AG04449 (cell line): Measurements from ENCODE around the gene SERPINE2.

Experiments
- CTCF ChIA-PET: fragments of 350-600 bp; formaldehyde crosslinking; extraction: SDS; loops from one replicate; lab custom pipeline; 2021; ENCODE audit warnings: antibody characterized with exemption; lab: Yijun Ruan, JAX
- POLR2A ChIA-PET: fragments of 400-600, 350-600 bp; formaldehyde crosslinking; extraction: SDS; loops from one replicate; lab custom pipeline; 2020; ENCODE audit warnings: antibody characterized with exemption, inconsistent platforms; lab: Yijun Ruan, JAX
- DNase-seq: peaks from one replicate; pipeline ENCODE4 v3.0.0-alpha.2; 2010; ENCODE audit warnings: low read depth, low spot score
- H3K4me3 ChIP-seq: 2 replicates; pipeline ENCODE4 v1.5.1; 2011; ENCODE audit warnings: low read depth, mild to moderate bottlenecking, control low read depth, low read length
- CTCF ChIP-seq: IDR thresholded peaks from one replicate; pipeline ENCODE4 v1.5.1; 2011; ENCODE audit warnings: mild to moderate bottlenecking, moderate library complexity, low read length, control low read depth, inconsistent platforms; ENCODE audit not compliant: insufficient read depth; ENCODE audit errors: missing control alignments

SERPINE2 gene

GRCh38 chr2:224027931-224028330 is 11.2 kb downstream of the SERPINE2 start:
- no peak for TF ChIP-seq CTCF
- ChIA-PET POLR2A (no interaction called here), CTCF (interaction anchor here (1.0 to 4.9 kb wide), 2 partner anchors 34 to 256 kb away, joined by 3 to 21 read pairs; no protein-coding TSS in a partner anchor)
- no peak for DNase-seq
- H3K4me3 ChIP-seq: no peak overlapping the region

DNA sequence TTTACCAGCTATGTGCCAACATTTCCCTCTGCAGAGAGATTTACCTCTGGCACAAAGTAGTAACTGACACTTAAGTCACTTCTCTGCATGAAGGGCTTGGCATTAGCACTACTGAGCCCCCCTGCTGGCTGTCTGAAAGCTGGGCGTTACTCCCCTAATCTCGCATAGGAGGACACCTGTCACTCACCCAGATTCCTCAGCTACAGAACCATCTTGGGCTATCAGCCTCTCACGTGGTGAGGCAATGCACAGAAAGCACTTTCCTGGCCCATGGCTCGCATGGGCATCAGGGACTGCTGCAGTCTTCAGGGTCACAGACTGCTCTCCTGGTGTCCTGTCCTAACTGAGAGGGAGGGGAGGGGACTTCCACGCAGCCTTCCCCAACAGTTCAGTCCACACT is 12.0 kb downstream of the SERPINE2 start:
- TF ChIP-seq CTCF: no peak
- POLR2A ChIA-PET: no interaction called here
- no peak overlapping the region for H3K4me3 ChIP-seq
- no peak for DNase-seq
- CTCF ChIA-PET: interaction anchor here (0.8 to 4.9 kb wide), 4 partner anchors 8 to 313 kb away, joined by 3 to 21 read pairs (median 3); no protein-coding TSS in a partner anchor

DNA sequence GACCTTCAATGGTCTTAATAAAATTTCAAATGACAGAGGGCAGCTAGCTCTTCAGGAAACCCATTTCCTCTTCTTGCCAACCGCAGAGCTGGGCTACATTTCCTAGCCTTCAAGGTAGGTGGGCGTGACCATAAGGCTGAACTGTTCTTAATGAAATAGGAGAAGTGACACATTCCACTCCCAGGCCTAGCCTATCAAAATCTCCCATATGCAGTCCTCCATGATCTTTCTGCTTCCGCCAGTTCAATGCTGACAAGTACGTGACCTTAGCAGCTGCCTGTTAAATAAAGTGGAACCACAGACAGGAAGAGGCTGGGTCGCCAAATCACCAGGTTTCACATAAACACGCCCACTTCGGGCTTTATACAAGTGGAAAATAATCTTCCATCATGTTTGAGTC is 13.2 kb downstream of the SERPINE2 start:
- ChIA-PET CTCF (interaction anchor here (4.9 kb wide), 1 partner anchor 258 kb away, joined by 21 read pairs; no protein-coding TSS in a partner anchor), POLR2A (no interaction called here)
- no peak for DNase-seq
- no peak overlapping the region for H3K4me3 ChIP-seq
- TF ChIP-seq CTCF: no peak

DNA sequence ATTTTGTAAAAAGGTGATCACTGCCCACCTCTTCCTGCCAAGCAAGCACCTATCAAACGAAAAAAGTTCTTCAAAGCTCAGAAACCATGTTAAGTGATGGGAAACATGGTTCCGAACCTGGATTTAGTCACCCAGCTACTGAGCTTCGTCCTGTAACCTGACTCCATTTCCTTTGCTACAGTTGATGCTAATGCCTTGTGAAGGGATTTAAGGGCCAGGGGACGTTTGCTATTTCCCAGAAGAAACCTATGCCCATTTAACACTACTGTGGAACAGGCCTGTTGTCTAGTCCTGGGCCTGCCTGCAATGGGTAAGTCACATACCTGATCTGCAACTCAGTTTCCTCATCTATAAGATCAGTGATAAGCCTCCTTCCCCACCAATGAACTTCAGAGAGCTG is 14.8 kb downstream of the SERPINE2 start:
- DNase-seq: no peak
- no peak overlapping the region for H3K4me3 ChIP-seq
- ChIA-PET CTCF (interaction anchor here (0.7 to 4.9 kb wide), 5 partner anchors 11 to 259 kb away, joined by 3 to 21 read pairs (median 3); no protein-coding TSS in a partner anchor), POLR2A (no interaction called here)
- no peak for TF ChIP-seq CTCF

GRCh38 chr2:224023188-224023587 is 15.9 kb downstream of the SERPINE2 start:
- H3K4me3 ChIP-seq: no peak overlapping the region
- TF ChIP-seq CTCF: no peak
- ChIA-PET CTCF (interaction anchor here (0.9 kb wide), 1 partner anchor 30 kb away, joined by 3 read pairs; no protein-coding TSS in a partner anchor), POLR2A (interaction anchor here (0.6 kb wide), 1 partner anchor 9 kb away, joined by 3 read pairs; no protein-coding TSS in a partner anchor)
- peak; percentile 65 for DNase-seq

DNA sequence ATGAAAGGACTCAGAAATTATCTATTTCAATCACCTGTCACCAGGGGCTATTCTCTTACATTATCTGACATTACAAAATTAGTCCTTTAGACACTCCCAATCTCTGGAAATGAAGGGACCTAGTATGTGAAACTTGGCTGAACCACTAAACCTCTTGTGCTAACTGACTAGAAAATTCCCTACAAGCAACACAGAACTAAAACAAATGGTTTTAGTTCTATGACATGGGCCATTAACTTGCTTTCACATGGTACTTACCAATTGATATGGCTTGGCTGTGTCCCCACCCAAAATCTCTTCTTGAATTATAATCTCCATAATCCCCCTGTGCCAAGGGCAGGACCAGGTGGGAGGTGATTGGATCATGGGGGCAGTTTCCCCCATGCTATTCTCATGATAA is 16.6 kb downstream of the SERPINE2 start:
- TF ChIP-seq CTCF: no peak
- ChIA-PET POLR2A (no interaction called here), CTCF (no interaction called here)
- H3K4me3 ChIP-seq: no peak overlapping the region
- DNase-seq: no peak
